ENCODE data around the gene RAG2.

DNA sequence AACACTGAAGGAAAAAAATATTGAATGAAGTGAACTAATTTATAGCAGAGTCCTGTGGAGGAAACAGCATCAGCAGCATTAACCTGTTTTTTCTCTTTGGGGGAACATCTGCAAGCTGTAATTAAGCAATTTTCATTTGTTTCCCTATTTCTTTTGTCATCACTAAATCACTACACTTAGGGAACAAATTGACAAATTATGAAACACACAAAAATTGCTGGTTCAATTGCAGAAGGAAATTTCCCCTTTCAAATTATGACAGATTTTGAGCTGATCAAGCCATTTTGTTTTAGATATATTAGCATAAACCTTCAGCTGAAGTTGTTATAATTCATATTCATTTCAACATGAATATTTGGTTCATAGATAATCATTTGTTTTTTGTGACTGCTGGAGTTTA, 22.2 kb upstream of the RAG2 start:
- TF ChIP-seq, protein P1, sequence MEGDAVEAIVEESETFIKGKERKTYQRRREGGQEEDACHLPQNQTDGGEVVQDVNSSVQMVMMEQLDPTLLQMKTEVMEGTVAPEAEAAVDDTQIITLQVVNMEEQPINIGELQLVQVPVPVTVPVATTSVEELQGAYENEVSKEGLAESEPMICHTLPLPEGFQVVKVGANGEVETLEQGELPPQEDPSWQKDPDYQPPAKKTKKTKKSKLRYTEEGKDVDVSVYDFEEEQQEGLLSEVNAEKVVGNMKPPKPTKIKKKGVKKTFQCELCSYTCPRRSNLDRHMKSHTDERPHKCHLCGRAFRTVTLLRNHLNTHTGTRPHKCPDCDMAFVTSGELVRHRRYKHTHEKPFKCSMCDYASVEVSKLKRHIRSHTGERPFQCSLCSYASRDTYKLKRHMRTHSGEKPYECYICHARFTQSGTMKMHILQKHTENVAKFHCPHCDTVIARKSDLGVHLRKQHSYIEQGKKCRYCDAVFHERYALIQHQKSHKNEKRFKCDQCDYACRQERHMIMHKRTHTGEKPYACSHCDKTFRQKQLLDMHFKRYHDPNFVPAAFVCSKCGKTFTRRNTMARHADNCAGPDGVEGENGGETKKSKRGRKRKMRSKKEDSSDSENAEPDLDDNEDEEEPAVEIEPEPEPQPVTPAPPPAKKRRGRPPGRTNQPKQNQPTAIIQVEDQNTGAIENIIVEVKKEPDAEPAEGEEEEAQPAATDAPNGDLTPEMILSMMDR (IDR thresholded peaks at IDR 0.05; ENCODE audit: poor library complexity): no peak
- TF ChIP-seq EZH2phosphoT487 (IDR thresholded peaks at IDR 0.05; ENCODE audit: low read depth, severe bottlenecking, unreplicated experiment): no peak
